ENCODE results near the gene PROM2. TPM values are rescaled to one million over a fixed set of nuclear protein-coding genes. Genes with fewer than 3 reads are reported as not detected.

The PROM2 gene
- total and polyA plus RNA-seq, 10 of the 15 experiments (the other 5 are each of a cell fraction or from before 2014, with no cell fraction given) = 0.01 to 0.04 TPM; not detected in 8

GRCh38 chr2:95279435-95280035, 5.3 kb downstream of the PROM2 start:
- in situ Hi-C loops (cut with MboI) (no loop called here), intact Hi-C loops (cut with micrococcal nuclease; ENCODE audit: unreplicated experiment) (no loop called here)
- ChIA-PET CTCF (no interaction called here), SMC1A (ENCODE audit: uncharacterized antibody, unreplicated experiment) (no interaction called here), POLR2A (no interaction called here), RAD21 (ENCODE audit: unreplicated experiment) (no interaction called here)
- H3K9me3 ChIP-seq (replicated peaks; ENCODE audit: control insufficient read depth, insufficient read depth, low read length) = no peaks in the 10 kb centered on the region
- H3K36me3 ChIP-seq (ENCODE audit: control insufficient read depth in 2 of 2, insufficient read depth in 2 of 2, low read length in 1 of 2) = no peaks in the 10 kb centered on the region
- TF ChIP-seq CREB1 (IDR thresholded peaks at IDR 0.05; ENCODE audit: low read depth) (no peak), TCF7 (IDR thresholded peaks at IDR 0.05; ENCODE audit: borderline replicate concordance) (no peak), SKIL (IDR thresholded peaks at IDR 0.05; ENCODE audit: low read depth, poor library complexity, severe bottlenecking) (no peak), CTCF (IDR thresholded peaks at IDR 0.05 in 2 of 3, conservative IDR thresholded peaks at IDR 0.05 in 1 of 3; ENCODE audit: control insufficient read depth in 2 of 3, extremely low read depth in 1 of 3, insufficient read depth in 1 of 3, low read depth in 3 of 3, low read length in 3 of 3) (no peak)
- TF ChIP-seq, protein P1, sequence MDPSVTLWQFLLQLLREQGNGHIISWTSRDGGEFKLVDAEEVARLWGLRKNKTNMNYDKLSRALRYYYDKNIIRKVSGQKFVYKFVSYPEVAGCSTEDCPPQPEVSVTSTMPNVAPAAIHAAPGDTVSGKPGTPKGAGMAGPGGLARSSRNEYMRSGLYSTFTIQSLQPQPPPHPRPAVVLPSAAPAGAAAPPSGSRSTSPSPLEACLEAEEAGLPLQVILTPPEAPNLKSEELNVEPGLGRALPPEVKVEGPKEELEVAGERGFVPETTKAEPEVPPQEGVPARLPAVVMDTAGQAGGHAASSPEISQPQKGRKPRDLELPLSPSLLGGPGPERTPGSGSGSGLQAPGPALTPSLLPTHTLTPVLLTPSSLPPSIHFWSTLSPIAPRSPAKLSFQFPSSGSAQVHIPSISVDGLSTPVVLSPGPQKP (IDR thresholded peaks at IDR 0.05; ENCODE audit: low read depth, low read length) = no peak
- TF ChIP-seq, protein P2, sequence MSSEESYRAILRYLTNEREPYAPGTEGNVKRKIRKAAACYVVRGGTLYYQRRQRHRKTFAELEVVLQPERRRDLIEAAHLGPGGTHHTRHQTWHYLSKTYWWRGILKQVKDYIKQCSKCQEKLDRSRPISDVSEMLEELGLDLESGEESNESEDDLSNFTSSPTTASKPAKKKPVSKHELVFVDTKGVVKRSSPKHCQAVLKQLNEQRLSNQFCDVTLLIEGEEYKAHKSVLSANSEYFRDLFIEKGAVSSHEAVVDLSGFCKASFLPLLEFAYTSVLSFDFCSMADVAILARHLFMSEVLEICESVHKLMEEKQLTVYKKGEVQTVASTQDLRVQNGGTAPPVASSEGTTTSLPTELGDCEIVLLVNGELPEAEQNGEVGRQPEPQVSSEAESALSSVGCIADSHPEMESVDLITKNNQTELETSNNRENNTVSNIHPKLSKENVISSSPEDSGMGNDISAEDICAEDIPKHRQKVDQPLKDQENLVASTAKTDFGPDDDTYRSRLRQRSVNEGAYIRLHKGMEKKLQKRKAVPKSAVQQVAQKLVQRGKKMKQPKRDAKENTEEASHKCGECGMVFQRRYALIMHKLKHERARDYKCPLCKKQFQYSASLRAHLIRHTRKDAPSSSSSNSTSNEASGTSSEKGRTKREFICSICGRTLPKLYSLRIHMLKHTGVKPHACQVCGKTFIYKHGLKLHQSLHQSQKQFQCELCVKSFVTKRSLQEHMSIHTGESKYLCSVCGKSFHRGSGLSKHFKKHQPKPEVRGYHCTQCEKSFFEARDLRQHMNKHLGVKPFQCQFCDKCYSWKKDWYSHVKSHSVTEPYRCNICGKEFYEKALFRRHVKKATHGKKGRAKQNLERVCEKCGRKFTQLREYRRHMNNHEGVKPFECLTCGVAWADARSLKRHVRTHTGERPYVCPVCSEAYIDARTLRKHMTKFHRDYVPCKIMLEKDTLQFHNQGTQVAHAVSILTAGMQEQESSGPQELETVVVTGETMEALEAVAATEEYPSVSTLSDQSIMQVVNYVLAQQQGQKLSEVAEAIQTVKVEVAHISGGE (CRISPR knock-in tag; IDR thresholded peaks at IDR 0.05) = no peak
- FAIRE-seq (no peak), ATAC-seq (no peak), DNase-seq (ENCODE audit: low read depth, low spot score) (no peak)
- no peak overlapping the region for H2AFZ ChIP-seq (ENCODE audit: control insufficient read depth, low read depth, low read length)
- no peak overlapping the region for H3K27ac ChIP-seq (ENCODE audit: control insufficient read depth, insufficient read depth)
- 50% methylated on average over 19 of the region's 19 CpGs for WGBS (ENCODE audit: insufficient coverage, insufficient replicate concordance, low lambda C conversion rate, missing lambda C conversion rate)
- H3K4me3 ChIP-seq = no peak overlapping the region
- no peaks in the 10 kb centered on the region for H3K4me1 ChIP-seq (ENCODE audit: control insufficient read depth, insufficient read depth, low read length)
- H3K4me2 ChIP-seq (ENCODE audit: control insufficient read depth, insufficient read depth) = no peak overlapping the region
- no TSS peak for BruUV-seq (replicated peaks)
- H3K9ac ChIP-seq (ENCODE audit: control insufficient read depth, insufficient read depth, low read length) = no peak overlapping the region
- H3K79me2 ChIP-seq (ENCODE audit: control insufficient read depth, insufficient read depth, low read length) = no peaks in the 10 kb centered on the region
- H3K27me3 ChIP-seq (replicated peaks in 1 of 2; ENCODE audit: control insufficient read depth in 2 of 2, insufficient read depth in 2 of 2, low read length in 1 of 2) = no peaks in the 10 kb centered on the region
- no peaks in the 10 kb centered on the region for H4K20me1 ChIP-seq (ENCODE audit: control insufficient read depth, insufficient read depth)
